HCT116 (cell line): ENCODE data around the gene XDH. TPM values are rescaled to one million over a fixed set of nuclear protein-coding genes. Genes with fewer than 3 reads are reported as not detected.

Experiments
- ATAC-seq: fragments of 200-7000 bp; cut with Tn5 transposase; 2 replicates; pipeline ENCODE4 v1.9.1; 2020; ENCODE audit warnings: mild to moderate bottlenecking, moderate library complexity
- BruUV-seq: library from RNA; stranded (reverse); fragments of 400-500 nt; replicated peaks from 2 replicates; lab custom pipeline; 2021; lab: Mats Ljungman, UMichigan
- CTCF ChIA-PET: fragments of 300-600 bp; sonication (Branson Sonifier 250); formaldehyde crosslinking; loops from one replicate; lab custom pipeline; 2021; ENCODE audit warnings: antibody characterized with exemption; lab: Charles Lee
- POLR2A ChIA-PET: fragments of 300-600, 350-600 bp; sonication (Branson Sonifier 250); formaldehyde crosslinking; loops from one replicate; lab custom pipeline; 2021; ENCODE audit warnings: antibody characterized with exemption; lab: Charles Lee
- RAD21 ChIA-PET, 2 experiments: fragments of 300-600 bp; sonication (Branson Sonifier 250); formaldehyde crosslinking; loops; one replicate each; lab custom pipeline; 2023; ENCODE audit warnings: low total read pairs in 2 of 2; ENCODE audit not compliant: uncharacterized antibody in 2 of 2, unreplicated experiment in 2 of 2, low non-redundant PET in 1 of 2; lab: Charles Lee
- DNase-seq: peaks from one replicate; pipeline ENCODE4 v3.0.0-alpha.2; 2010; ENCODE audit warnings: low read depth, low spot score
- H2AFZ ChIP-seq: fragments of 200-600 bp; shearing (Covaris generic), sonication (generic); 2 replicates; pipeline ENCODE4 v1.6.1; 2017; ENCODE audit warnings: low read depth, mixed run types, mixed read lengths, antibody characterized with exemption, low read length; ENCODE audit not compliant: poor library complexity, severe bottlenecking
- H3K27ac ChIP-seq: 2 replicates; pipeline ENCODE4 v1.5.1; 2012; ENCODE audit warnings: low read depth, low read length
- H3K27me3 ChIP-seq: fragments of 200-600 bp; sonication (generic); 2 replicates; pipeline ENCODE4 v1.6.1; 2016; ENCODE audit warnings: mixed run types, low read length, mixed read lengths; ENCODE audit not compliant: insufficient read depth
- H3K36me3 ChIP-seq, 2 experiments: fragments of 200-500 bp in 1 of 2; fragments of 200-600 bp in 1 of 2; sonication (Bioruptor generic) in 1 of 2; sonication (generic) in 1 of 2; 2 replicates each; pipeline versions ENCODE4 v1.5.1 to v1.6.1; 2014 to 2016; ENCODE audit warnings: low read length in 2 of 2, inconsistent platforms in 1 of 2, mixed read lengths in 1 of 2, mixed run types in 1 of 2; ENCODE audit not compliant: insufficient read depth in 2 of 2, control insufficient read depth in 1 of 2
- H3K4me1 ChIP-seq, 2 experiments: fragments of 200-600 bp in 1 of 2; sonication (generic) in 1 of 2; 2 replicates each; pipeline versions ENCODE4 v1.5.1 to v1.6.1; 2012 to 2017; ENCODE audit warnings: low read length in 2 of 2, inconsistent platforms in 1 of 2, mild to moderate bottlenecking in 1 of 2, mixed read lengths in 1 of 2, mixed run types in 1 of 2, moderate library complexity in 1 of 2; ENCODE audit not compliant: insufficient read depth in 2 of 2, control insufficient read depth in 1 of 2
- H3K4me2 ChIP-seq: fragments of 200-600 bp; sonication (generic); 2 replicates; pipeline ENCODE4 v1.6.1; 2017; ENCODE audit warnings: mixed run types, low read length, mixed read lengths
- H3K4me3 ChIP-seq, 2 experiments: fragments of 200-600 bp in 1 of 2; sonication (generic) in 1 of 2; replicated peaks in 1 of 2; 2 replicates each; pipeline ENCODE4 v1.5.1; 2011 to 2016; ENCODE audit warnings: low read length in 2 of 2, control low read depth in 1 of 2, low read depth in 1 of 2, mild to moderate bottlenecking in 1 of 2, mixed read lengths in 1 of 2, mixed run types in 1 of 2
- H3K79me2 ChIP-seq: fragments of 200-600 bp; sonication (generic); 2 replicates; pipeline ENCODE4 v1.6.1; 2017; ENCODE audit warnings: mild to moderate bottlenecking, mixed run types, low read length, moderate library complexity, mixed read lengths; ENCODE audit not compliant: insufficient read depth
- H3K9ac ChIP-seq: fragments of 200-600 bp; sonication (generic); 2 replicates; pipeline ENCODE4 v1.6.1; 2016; ENCODE audit warnings: low read length, mixed read lengths
- H3K9me2 ChIP-seq: fragments of 200-600 bp; sonication (generic), shearing (Covaris generic); 2 replicates; pipeline ENCODE4 v1.6.1; 2017; ENCODE audit warnings: mixed run types, mild to moderate bottlenecking, moderate library complexity; ENCODE audit not compliant: insufficient read depth
- H3K9me3 ChIP-seq, 2 experiments: fragments of 200-500 bp in 1 of 2; fragments of 200-600 bp in 1 of 2; sonication (Bioruptor generic) in 1 of 2; sonication (generic) in 1 of 2; 2 replicates each; pipeline ENCODE4 v1.6.1; 2014 to 2017; ENCODE audit warnings: low read length in 2 of 2, mixed read lengths in 2 of 2, inconsistent platforms in 1 of 2, low read depth in 1 of 2, mild to moderate bottlenecking in 1 of 2, mixed run types in 1 of 2, moderate library complexity in 1 of 2; ENCODE audit not compliant: control insufficient read depth in 1 of 2, insufficient read depth in 1 of 2
- H4K20me1 ChIP-seq: fragments of 200-600 bp; sonication (generic), shearing (Covaris generic); 2 replicates; pipeline ENCODE4 v1.6.1; 2017; ENCODE audit warnings: mixed run types, mild to moderate bottlenecking, moderate library complexity; ENCODE audit not compliant: insufficient read depth
- JUND ChIP-seq: IDR thresholded peaks from 2 replicates; pipeline ENCODE4 v1.6.1; 2012
- SIN3A ChIP-seq: IDR thresholded peaks from 2 replicates; pipeline ENCODE4 v1.6.1; 2012; ENCODE audit warnings: low read depth
- SP1 ChIP-seq: IDR thresholded peaks from 2 replicates; pipeline ENCODE4 v1.6.1; 2012; ENCODE audit warnings: low read depth
- intact Hi-C: fragments of 100-400 bp; cut with micrococcal nuclease; formaldehyde crosslinking; loops from 2 replicates; pipeline ENCODE4 v1.10.0; 2022
- total RNA-seq: library from RNA; stranded (reverse); gene quantifications from one replicate; pipeline ENCODE4 v1.2.1, GENCODE V29; 2021; ENCODE audit not compliant: unreplicated experiment
- TF ChIP-seq, protein P1 (sequence below), 3 experiments: fragments of 200-600 bp in 1 of 3; sonication (generic) in 1 of 3; IDR thresholded peaks in 2 of 3; conservative IDR thresholded peaks in 1 of 3; 2 replicates each; pipeline ENCODE4 v1.5.1; 2012 to 2017; ENCODE audit warnings: low read depth in 2 of 3, low read length in 2 of 3, antibody characterized with exemption in 1 of 3, borderline replicate concordance in 1 of 3, control low read depth in 1 of 3, mild to moderate bottlenecking in 1 of 3, mixed read lengths in 1 of 3, mixed run types in 1 of 3, moderate library complexity in 1 of 3; ENCODE audit not compliant: insufficient read depth in 1 of 3
- TF ChIP-seq, protein P2 (sequence below): IDR thresholded peaks from 2 replicates; pipeline ENCODE4 v1.6.1; 2011; ENCODE audit warnings: mild to moderate bottlenecking, low read length, moderate library complexity; ENCODE audit not compliant: insufficient replicate concordance; ENCODE audit errors: extremely low read depth

Gene XDH
- total RNA-seq, 1 experiment from 2014 or later = 0.15 TPM

DNA sequence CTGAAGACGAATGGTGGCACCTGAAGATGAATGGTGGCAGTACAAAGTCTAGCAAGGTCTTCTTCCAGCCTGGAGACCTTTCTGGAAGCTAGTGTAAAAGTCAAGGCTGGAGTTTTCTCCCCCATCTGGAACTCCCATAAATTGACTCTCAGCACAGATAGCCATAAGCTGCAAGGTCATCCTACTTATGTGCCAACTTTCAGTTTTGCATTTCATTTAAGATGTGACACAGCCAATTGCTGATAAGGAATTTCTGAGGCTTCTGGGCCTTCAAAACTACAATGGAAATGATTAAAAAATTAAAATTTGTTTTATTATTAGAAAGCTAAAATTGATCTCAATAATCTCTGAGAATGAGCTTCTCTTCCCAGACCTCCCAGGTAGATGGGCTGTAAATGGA is 10.2 kb downstream of the XDH start:
- intact Hi-C loops = no loop called here
- Histone ChIP-seq H3K9me2 (no peaks in the 10 kb centered on the region), H3K27ac (no peak overlapping the region), H3K36me3 (no peaks in the 10 kb centered on the region), H2AFZ (no peak overlapping the region), H3K27me3 (no peaks in the 10 kb centered on the region), H3K9me3 (no peaks in the 10 kb centered on the region), H3K4me2 (no peak overlapping the region), H4K20me1 (no peaks in the 10 kb centered on the region), H3K4me3 (no peak overlapping the region), H3K4me1 (peaks cover 0 to 7% of the 10 kb centered on the region in 2 experiments; a peak in 1 of 4 replicates), H3K9ac (no peak overlapping the region), H3K79me2 (no peaks in the 10 kb centered on the region)
- ChIA-PET CTCF (no interaction called here), RAD21 (no interaction called here), POLR2A (no interaction called here)
- no peak for ATAC-seq
- no TSS peak for BruUV-seq
- TF ChIP-seq SP1 (no peak), JUND (no peak), SIN3A (no peak)
- TF ChIP-seq, protein P1, sequence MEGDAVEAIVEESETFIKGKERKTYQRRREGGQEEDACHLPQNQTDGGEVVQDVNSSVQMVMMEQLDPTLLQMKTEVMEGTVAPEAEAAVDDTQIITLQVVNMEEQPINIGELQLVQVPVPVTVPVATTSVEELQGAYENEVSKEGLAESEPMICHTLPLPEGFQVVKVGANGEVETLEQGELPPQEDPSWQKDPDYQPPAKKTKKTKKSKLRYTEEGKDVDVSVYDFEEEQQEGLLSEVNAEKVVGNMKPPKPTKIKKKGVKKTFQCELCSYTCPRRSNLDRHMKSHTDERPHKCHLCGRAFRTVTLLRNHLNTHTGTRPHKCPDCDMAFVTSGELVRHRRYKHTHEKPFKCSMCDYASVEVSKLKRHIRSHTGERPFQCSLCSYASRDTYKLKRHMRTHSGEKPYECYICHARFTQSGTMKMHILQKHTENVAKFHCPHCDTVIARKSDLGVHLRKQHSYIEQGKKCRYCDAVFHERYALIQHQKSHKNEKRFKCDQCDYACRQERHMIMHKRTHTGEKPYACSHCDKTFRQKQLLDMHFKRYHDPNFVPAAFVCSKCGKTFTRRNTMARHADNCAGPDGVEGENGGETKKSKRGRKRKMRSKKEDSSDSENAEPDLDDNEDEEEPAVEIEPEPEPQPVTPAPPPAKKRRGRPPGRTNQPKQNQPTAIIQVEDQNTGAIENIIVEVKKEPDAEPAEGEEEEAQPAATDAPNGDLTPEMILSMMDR (IDR thresholded peaks at IDR 0.05 in 2 of 3, conservative IDR thresholded peaks at IDR 0.05 in 1 of 3; ENCODE audit: borderline replicate concordance in 1 of 3, insufficient read depth in 1 of 3, low read depth in 2 of 3, low read length in 2 of 3) = no peak
- TF ChIP-seq, protein P2, sequence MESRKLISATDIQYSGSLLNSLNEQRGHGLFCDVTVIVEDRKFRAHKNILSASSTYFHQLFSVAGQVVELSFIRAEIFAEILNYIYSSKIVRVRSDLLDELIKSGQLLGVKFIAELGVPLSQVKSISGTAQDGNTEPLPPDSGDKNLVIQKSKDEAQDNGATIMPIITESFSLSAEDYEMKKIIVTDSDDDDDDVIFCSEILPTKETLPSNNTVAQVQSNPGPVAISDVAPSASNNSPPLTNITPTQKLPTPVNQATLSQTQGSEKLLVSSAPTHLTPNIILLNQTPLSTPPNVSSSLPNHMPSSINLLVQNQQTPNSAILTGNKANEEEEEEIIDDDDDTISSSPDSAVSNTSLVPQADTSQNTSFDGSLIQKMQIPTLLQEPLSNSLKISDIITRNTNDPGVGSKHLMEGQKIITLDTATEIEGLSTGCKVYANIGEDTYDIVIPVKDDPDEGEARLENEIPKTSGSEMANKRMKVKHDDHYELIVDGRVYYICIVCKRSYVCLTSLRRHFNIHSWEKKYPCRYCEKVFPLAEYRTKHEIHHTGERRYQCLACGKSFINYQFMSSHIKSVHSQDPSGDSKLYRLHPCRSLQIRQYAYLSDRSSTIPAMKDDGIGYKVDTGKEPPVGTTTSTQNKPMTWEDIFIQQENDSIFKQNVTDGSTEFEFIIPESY = no peak
- DNase-seq = no peak
